ENCODE results near the gene TDRD7. TPM values are rescaled to one million over a fixed set of nuclear protein-coding genes. Genes with fewer than 3 reads are reported as not detected.

Gene TDRD7
- total and polyA plus RNA-seq, 2 of the 13 experiments (the other 11 are each of a cell fraction or from before 2014, with no cell fraction given): 9.8 to 15.5 TPM

- TF ChIP-seq ZNF558 (CRISPR knock-in tag; IDR thresholded peaks at IDR 0.05; ENCODE audit: borderline replicate concordance): no peak
These were observed 26.4 kb downstream of the TDRD7 start (continued) for GRCh38 chr9:97438257-97438656.

GRCh38 chr9:97438666-97439065, 26.8 kb downstream of the TDRD7 start:
- H2AFZ ChIP-seq (ENCODE audit: low read length): no peak overlapping the region
- TF ChIP-seq PAX8 (CRISPR knock-in tag; IDR thresholded peaks at IDR 0.05; ENCODE audit: borderline replicate concordance) (no peak), ZNF577 (CRISPR knock-in tag; IDR thresholded peaks at IDR 0.05; ENCODE audit: borderline replicate concordance, low read depth) (no peak), KLF16 (CRISPR knock-in tag; IDR thresholded peaks at IDR 0.05) (no peak), RFXANK (CRISPR knock-in tag; IDR thresholded peaks at IDR 0.05) (no peak), BATF2 (CRISPR knock-in tag; IDR thresholded peaks at IDR 0.05) (no peak), ZBTB26 (CRISPR knock-in tag; IDR thresholded peaks at IDR 0.05; ENCODE audit: borderline replicate concordance) (no peak)
- no TSS peak for BruUV-seq (replicated peaks)
- in situ Hi-C loops (cut with HindIII; ENCODE audit: extremely low pct_ligation_motif_present, low pct_unique_long_range_greater_than_20kb) (no loop called here), intact Hi-C loops (cut with micrococcal nuclease; ENCODE audit: unreplicated experiment) (no loop called here)
- H3K9ac ChIP-seq (ENCODE audit: insufficient read depth, low read depth, low read length): no peak overlapping the region
- H3K9me3 ChIP-seq (ENCODE audit: low read length): no peaks in the 10 kb centered on the region
- peaks cover 3 to 33% of the 10 kb centered on the region in 2 experiments for H3K36me3 ChIP-seq (replicated peaks in 1 of 2; ENCODE audit: control insufficient read depth in 1 of 2, insufficient read depth in 2 of 2, low read length in 2 of 2)
- no peaks in the 10 kb centered on the region for H3K79me2 ChIP-seq (ENCODE audit: insufficient read depth, low read length)
- H3K4me3 ChIP-seq (replicated peaks in 1 of 3; ENCODE audit: insufficient read depth in 1 of 3, low read depth in 2 of 3, low read length in 3 of 3): no peak overlapping the region
- DNase-seq (ENCODE audit: low spot score): no peak
- ChIA-PET POLR2A (no interaction called here), CTCF (ENCODE audit: low intra/inter-chr PET ratio, low total read pairs) (no interaction called here)
- no peak for FAIRE-seq
- H4K20me1 ChIP-seq (ENCODE audit: insufficient read depth, low read length): no peaks in the 10 kb centered on the region
- H3K4me2 ChIP-seq (ENCODE audit: low read depth, low read length): no peak overlapping the region
- no peak overlapping the region for H3K27ac ChIP-seq (ENCODE audit: extremely low read length, insufficient read depth, low read length)
- no peak for ATAC-seq
- H3K4me1 ChIP-seq (ENCODE audit: insufficient read depth, low read length): no peaks in the 10 kb centered on the region
- no peaks in the 10 kb centered on the region for H3K27me3 ChIP-seq (ENCODE audit: control insufficient read depth in 1 of 2, insufficient read depth in 2 of 2, low read length in 2 of 2)

All from HepG2 (cell line).